Measurements from ENCODE around the gene SYT9.

DNA sequence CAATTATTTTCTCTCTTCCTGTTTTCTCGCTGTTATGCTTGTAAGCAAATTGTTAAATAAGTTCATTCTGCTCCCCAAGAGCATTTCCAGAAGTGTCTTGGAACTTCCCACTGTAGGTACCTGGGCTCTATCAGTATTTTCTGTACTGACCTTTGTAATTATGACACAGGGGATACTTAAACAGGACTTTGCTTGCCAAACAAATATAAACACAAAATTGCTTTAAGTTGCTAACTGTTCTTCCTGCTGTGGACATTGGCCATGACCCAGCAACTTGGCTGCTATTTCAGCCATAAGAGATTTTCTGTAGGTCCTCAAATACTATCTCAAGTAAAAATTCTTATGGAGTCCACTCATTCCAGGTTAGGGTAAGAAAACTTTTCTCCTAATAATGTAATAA lies 30.1 kb downstream of the SYT9 start:
- no peak for TF ChIP-seq ZFP3 (CRISPR knock-in tag; IDR thresholded peaks at IDR 0.05)
- TF ChIP-seq, protein P1, sequence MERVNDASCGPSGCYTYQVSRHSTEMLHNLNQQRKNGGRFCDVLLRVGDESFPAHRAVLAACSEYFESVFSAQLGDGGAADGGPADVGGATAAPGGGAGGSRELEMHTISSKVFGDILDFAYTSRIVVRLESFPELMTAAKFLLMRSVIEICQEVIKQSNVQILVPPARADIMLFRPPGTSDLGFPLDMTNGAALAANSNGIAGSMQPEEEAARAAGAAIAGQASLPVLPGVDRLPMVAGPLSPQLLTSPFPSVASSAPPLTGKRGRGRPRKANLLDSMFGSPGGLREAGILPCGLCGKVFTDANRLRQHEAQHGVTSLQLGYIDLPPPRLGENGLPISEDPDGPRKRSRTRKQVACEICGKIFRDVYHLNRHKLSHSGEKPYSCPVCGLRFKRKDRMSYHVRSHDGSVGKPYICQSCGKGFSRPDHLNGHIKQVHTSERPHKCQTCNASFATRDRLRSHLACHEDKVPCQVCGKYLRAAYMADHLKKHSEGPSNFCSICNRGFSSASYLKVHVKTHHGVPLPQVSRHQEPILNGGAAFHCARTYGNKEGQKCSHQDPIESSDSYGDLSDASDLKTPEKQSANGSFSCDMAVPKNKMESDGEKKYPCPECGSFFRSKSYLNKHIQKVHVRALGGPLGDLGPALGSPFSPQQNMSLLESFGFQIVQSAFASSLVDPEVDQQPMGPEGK (CRISPR knock-in tag; IDR thresholded peaks at IDR 0.05; ENCODE audit: borderline replicate concordance) = no peak
